GM21390 (cell line): Measurements from ENCODE around the gene STK33.

Experiments used
- ATAC-seq: cut with Tn5 transposase; IDR thresholded peaks from one replicate; pipeline ENCODE4 v1.9.1; 2021; ENCODE audit not compliant: unreplicated experiment

The STK33 gene

GRCh38 chr11:8375932-8376331 lies 218.1 kb downstream of the STK33 start:
- no peak for ATAC-seq

GRCh38 chr11:8375460-8375859 lies 218.6 kb downstream of the STK33 start:
- no peak for ATAC-seq

GRCh38 chr11:8374716-8375115 lies 219.3 kb downstream of the STK33 start:
- no peak for ATAC-seq

GRCh38 chr11:8373519-8374432 lies 220.3 kb downstream of the STK33 start:
- ATAC-seq: no peak

- ATAC-seq: no peak
These were observed 221.2 kb downstream of the STK33 start for GRCh38 chr11:8372641-8373381.

GRCh38 chr11:8371516-8371884 lies 222.5 kb downstream of the STK33 start:
- no peak for ATAC-seq

GRCh38 chr11:8370812-8371515 lies 223.1 kb downstream of the STK33 start:
- ATAC-seq: no peak

- no peak for ATAC-seq
These were observed 224.3 kb downstream of the STK33 start for GRCh38 chr11:8369592-8370205.

- ATAC-seq: no peak
These were observed 225.3 kb downstream of the STK33 start for GRCh38 chr11:8368772-8369171.

GRCh38 chr11:8368194-8368593 lies 225.8 kb downstream of the STK33 start:
- ATAC-seq: no peak

- ATAC-seq: no peak
These were observed 227.7 kb downstream of the STK33 start for GRCh38 chr11:8366316-8366715.

- ATAC-seq: no peak
These were observed 228.6 kb downstream of the STK33 start for GRCh38 chr11:8365216-8365941.

GRCh38 chr11:8363921-8364320 lies 230.1 kb downstream of the STK33 start:
- no peak for ATAC-seq

- no peak for ATAC-seq
These were observed 231.1 kb downstream of the STK33 start for GRCh38 chr11:8362899-8363298.

GRCh38 chr11:8362491-8362890 lies 231.5 kb downstream of the STK33 start:
- ATAC-seq: no peak

GRCh38 chr11:8361664-8362210 lies 232.3 kb downstream of the STK33 start:
- no peak for ATAC-seq

GRCh38 chr11:8361206-8361605 lies 232.8 kb downstream of the STK33 start:
- no peak for ATAC-seq

- no peak for ATAC-seq
These were observed 233.8 kb downstream of the STK33 start for GRCh38 chr11:8360086-8360828.

GRCh38 chr11:8359521-8359920 lies 234.5 kb downstream of the STK33 start:
- ATAC-seq: no peak
